CD8-positive, alpha-beta memory T cell (primary cell): ENCODE measurements around the gene CBR3. TPM values are rescaled to one million over a fixed set of nuclear protein-coding genes. Genes with fewer than 3 reads are reported as not detected.
A peak's percentile ranks its signal among the peaks of the same experiment; 100 is the strongest.

ENCODE experiments used
- CTCF ChIA-PET: fragments of 350-600 bp; sonication (Branson Sonifier 250); formaldehyde crosslinking; loops from one replicate; lab custom pipeline; 2021; ENCODE audit warnings: antibody characterized with exemption; lab: Charles Lee
- POLR2A ChIA-PET: fragments of 350-600 bp; sonication (Branson Sonifier 250); formaldehyde crosslinking; loops from one replicate; lab custom pipeline; 2021; ENCODE audit warnings: antibody characterized with exemption; lab: Charles Lee
- DNase-seq, 5 donors: peaks; one replicate each; pipeline versions ENCODE4 v3.0.0 to v3.0.0-alpha.2; 2020 to 2022; ENCODE audit warnings: mixed read lengths in 1 of 5
- H3K27ac ChIP-seq: one replicate; pipeline ENCODE4 v1.7.0; 2013; ENCODE audit warnings: low read depth, mild to moderate bottlenecking, low read length, moderate library complexity
- H3K27me3 ChIP-seq: 2 replicates; pipeline ENCODE4 v1.7.0; 2013; ENCODE audit warnings: low read length, mild to moderate bottlenecking; ENCODE audit not compliant: insufficient read depth, poor library complexity, severe bottlenecking
- H3K36me3 ChIP-seq: 2 replicates; pipeline ENCODE4 v1.7.0; 2013; ENCODE audit warnings: mild to moderate bottlenecking, low read length, moderate library complexity; ENCODE audit not compliant: insufficient read depth
- H3K4me1 ChIP-seq: 2 replicates; pipeline ENCODE4 v1.7.0; 2013; ENCODE audit warnings: mild to moderate bottlenecking, low read length, moderate library complexity; ENCODE audit not compliant: insufficient read depth
- H3K4me3 ChIP-seq: 2 replicates; pipeline ENCODE4 v1.7.0; 2013; ENCODE audit warnings: mild to moderate bottlenecking, low read length
- H3K9me3 ChIP-seq: 2 replicates; pipeline ENCODE4 v1.7.0; 2013; ENCODE audit warnings: mild to moderate bottlenecking, low read length
- H3K27ac Mint-ChIP-seq, 8 donors: one replicate each; pipeline ENCODE4 v1.8.0; 2020 to 2021; ENCODE audit warnings: mixed read lengths in 8 of 8, mild to moderate bottlenecking in 6 of 8, inconsistent platforms in 3 of 8, moderate library complexity in 3 of 8
- H3K27me3 Mint-ChIP-seq, 2 donors: one replicate each; pipeline ENCODE4 v1.8.0; 2020 to 2021; ENCODE audit warnings: mixed read lengths in 2 of 2, mild to moderate bottlenecking in 1 of 2, moderate library complexity in 1 of 2
- H3K36me3 Mint-ChIP-seq, 3 donors: one replicate each; pipeline ENCODE4 v1.8.0; 2020 to 2021; ENCODE audit warnings: mixed read lengths in 3 of 3, inconsistent platforms in 1 of 3, mild to moderate bottlenecking in 1 of 3
- H3K4me1 Mint-ChIP-seq, 3 donors: one replicate each; pipeline ENCODE4 v1.8.0; 2020 to 2021; ENCODE audit warnings: mixed read lengths in 3 of 3, inconsistent platforms in 1 of 3, mild to moderate bottlenecking in 1 of 3
- H3K4me3 Mint-ChIP-seq, 7 donors: one replicate each; pipeline ENCODE4 v1.8.0; 2020 to 2021; ENCODE audit warnings: mixed read lengths in 7 of 7, mild to moderate bottlenecking in 6 of 7, moderate library complexity in 4 of 7, inconsistent platforms in 2 of 7
- H3K9me3 Mint-ChIP-seq, 5 donors: one replicate each; pipeline ENCODE4 v1.8.0; 2020 to 2022; ENCODE audit warnings: mixed read lengths in 5 of 5, mild to moderate bottlenecking in 3 of 5, moderate library complexity in 2 of 5, inconsistent platforms in 1 of 5
- polyA plus RNA-seq: library from polyadenylated mRNA; unstranded; fragments of 300-500 nt; fragmentation: Illumina TruSeq; gene quantifications from one replicate; pipeline ENCODE4 v1.2.3, GENCODE V29; 2021
- total RNA-seq, 2 experiments: library from RNA; stranded (reverse); gene quantifications; one replicate each; pipeline ENCODE4 v1.2.3, GENCODE V29; 2021

The CBR3 gene
- total and polyA plus RNA-seq, 3 experiments from 2014 or later: 2.3 to 7.9 (median 7.6) TPM

GRCh38 chr21:36178349-36178748, 43.5 kb downstream of the CBR3 start:
- no peak for DNase-seq
- no peaks in the 10 kb centered on the region for H3K27me3 Mint-ChIP-seq
- no peak overlapping the region for H3K27ac Mint-ChIP-seq
- H3K4me1 ChIP-seq: peaks cover 15% of the 10 kb centered on the region
- no peaks in the 10 kb centered on the region for H3K9me3 Mint-ChIP-seq
- POLR2A ChIA-PET: no interaction called here
- CTCF ChIA-PET: interaction anchor here (1.2 kb wide), 1 partner anchor 31 kb away, joined by 3 read pairs; no protein-coding TSS in a partner anchor
- no peaks in the 10 kb centered on the region for H3K9me3 ChIP-seq
- H3K27ac ChIP-seq: no peak overlapping the region
- peaks cover 9 to 20% (median 11%) of the 10 kb centered on the region in 3 donors for H3K4me1 Mint-ChIP-seq
- peaks cover 4 to 9% (median 6%) of the 10 kb centered on the region in 3 donors for H3K36me3 Mint-ChIP-seq
- H3K27me3 ChIP-seq: no peaks in the 10 kb centered on the region
- H3K4me3 ChIP-seq: no peak overlapping the region
- H3K36me3 ChIP-seq: no peaks in the 10 kb centered on the region
- no peak overlapping the region for H3K4me3 Mint-ChIP-seq

DNA sequence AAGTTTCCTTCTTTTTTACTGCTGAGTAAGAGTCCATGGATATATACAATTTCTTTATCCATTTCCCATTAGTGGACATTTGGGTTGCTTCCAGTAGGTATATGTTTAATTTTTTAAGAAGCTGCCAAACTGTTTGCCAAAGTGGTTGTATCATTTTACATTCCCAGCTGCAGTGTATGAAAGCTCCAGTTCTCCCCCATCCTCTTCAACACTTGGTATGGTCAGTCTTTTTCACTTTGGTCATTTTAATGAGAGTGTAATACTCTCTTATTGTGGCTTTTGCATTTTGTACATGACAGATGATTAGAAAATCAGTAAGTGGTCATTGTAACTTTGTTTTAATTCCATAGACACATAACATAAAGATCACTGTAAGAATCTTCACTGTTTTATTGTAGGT, 44.3 kb downstream of the CBR3 start:
- H3K36me3 ChIP-seq: no peaks in the 10 kb centered on the region
- no peaks in the 10 kb centered on the region for H3K27me3 ChIP-seq
- peaks cover 4 to 15% (median 7%) of the 10 kb centered on the region in 3 donors for H3K4me1 Mint-ChIP-seq
- no peaks in the 10 kb centered on the region for H3K9me3 Mint-ChIP-seq
- no peak for DNase-seq
- H3K4me1 ChIP-seq: peaks cover 12% of the 10 kb centered on the region
- H3K36me3 Mint-ChIP-seq: peaks cover 4 to 11% (median 6%) of the 10 kb centered on the region in 3 donors
- H3K27me3 Mint-ChIP-seq: no peaks in the 10 kb centered on the region
- no peak overlapping the region for H3K4me3 ChIP-seq
- no peak overlapping the region for H3K4me3 Mint-ChIP-seq
- no peaks in the 10 kb centered on the region for H3K9me3 ChIP-seq
- CTCF ChIA-PET: no interaction called here
- H3K27ac Mint-ChIP-seq: no peak overlapping the region
- H3K27ac ChIP-seq: no peak overlapping the region
- POLR2A ChIA-PET: no interaction called here

- Histone ChIP-seq H3K27ac (no peak overlapping the region), H3K4me1 (peaks cover 6% of the 10 kb centered on the region), H3K9me3 (no peaks in the 10 kb centered on the region), H3K36me3 (no peaks in the 10 kb centered on the region), H3K27me3 (no peaks in the 10 kb centered on the region), H3K4me3 (no peak overlapping the region)
- Mint-ChIP-seq H3K27ac (no peak overlapping the region), H3K9me3 (no peaks in the 10 kb centered on the region), H3K4me3 (no peak overlapping the region), H3K36me3 (peaks cover 6 to 17% (median 8%) of the 10 kb centered on the region in 3 donors), H3K27me3 (no peaks in the 10 kb centered on the region), H3K4me1 (peaks cover 0 to 7% (median 3%) of the 10 kb centered on the region in 3 donors)
- ChIA-PET CTCF (no interaction called here), POLR2A (no interaction called here)
- DNase-seq: no peak
Measured at GRCh38 chr21:36180963-36181362, 46.1 kb downstream of the CBR3 start.

DNA sequence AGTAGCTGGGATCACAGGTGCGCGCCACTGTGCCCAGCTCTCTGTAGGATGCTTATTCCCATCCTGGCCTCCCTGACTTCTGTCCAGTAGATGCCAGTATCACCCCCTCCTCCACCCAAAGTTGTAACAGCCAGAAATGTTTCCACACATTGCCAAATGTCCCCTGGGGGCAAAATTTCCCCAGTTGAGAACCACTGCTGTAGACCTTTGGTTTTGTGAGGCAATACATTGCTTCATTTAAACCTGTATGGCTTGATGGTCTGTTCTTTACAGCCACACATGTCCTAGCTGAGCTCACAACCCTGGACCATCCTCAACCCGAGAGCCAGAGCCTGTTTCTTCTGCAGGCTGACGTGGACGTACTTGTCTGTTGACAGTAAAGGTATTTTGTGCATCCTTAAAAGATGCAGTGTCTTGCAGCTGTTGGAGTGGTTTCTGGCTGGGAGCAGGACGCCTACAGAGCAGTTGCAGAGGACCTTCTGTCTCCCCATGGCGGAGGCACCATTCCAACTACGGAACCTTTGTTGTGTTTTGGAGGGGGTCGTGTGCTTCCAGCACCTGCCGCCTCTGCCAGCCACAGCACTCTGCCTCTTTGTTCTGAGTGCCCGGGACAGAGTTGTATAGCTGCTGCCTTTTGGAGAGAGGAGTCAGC, 48.4 kb downstream of the CBR3 start:
- Mint-ChIP-seq H3K27me3 (no peaks in the 10 kb centered on the region), H3K27ac (no peak overlapping the region), H3K4me1 (peaks cover 0 to 7% (median 4%) of the 10 kb centered on the region in 3 donors), H3K4me3 (no peak overlapping the region), H3K9me3 (no peaks in the 10 kb centered on the region), H3K36me3 (peaks cover 7 to 26% (median 12%) of the 10 kb centered on the region in 3 donors)
- H3K27me3 ChIP-seq: no peaks in the 10 kb centered on the region
- POLR2A ChIA-PET: interaction anchor here (0.6 kb wide), 1 partner anchor 50 kb away, joined by 4 read pairs; no protein-coding TSS in a partner anchor
- H3K9me3 ChIP-seq: no peaks in the 10 kb centered on the region
- H3K4me3 ChIP-seq: no peak overlapping the region
- no peak overlapping the region for H3K27ac ChIP-seq
- no peaks in the 10 kb centered on the region for H3K36me3 ChIP-seq
- peaks cover under 1% of the 10 kb centered on the region for H3K4me1 ChIP-seq
- no peak for DNase-seq
- CTCF ChIA-PET: interaction anchor here (1.1 kb wide), 1 partner anchor 21 kb away, joined by 3 read pairs; no protein-coding TSS in a partner anchor

DNA sequence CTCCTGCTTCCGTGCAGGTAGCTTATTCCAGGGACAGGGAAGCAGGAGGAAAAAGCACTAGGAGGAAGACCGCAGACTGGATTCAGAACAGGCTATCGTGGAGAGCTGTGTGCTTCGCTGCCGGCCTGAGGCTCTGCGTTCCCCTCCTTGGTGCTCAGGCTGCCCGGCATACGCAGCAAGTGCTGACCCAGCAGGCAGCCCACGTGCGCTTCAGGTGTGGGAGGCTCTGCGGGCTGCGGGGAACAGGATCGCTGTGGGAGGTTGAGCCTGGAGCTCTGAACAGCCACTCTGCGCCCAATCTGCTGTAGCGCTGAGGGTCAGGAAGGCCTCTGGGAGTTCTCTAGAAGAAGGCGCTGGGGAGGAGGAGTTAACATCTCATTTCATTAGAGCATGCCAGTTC, 49.7 kb downstream of the CBR3 start:
- Mint-ChIP-seq H3K9me3 (no peaks in the 10 kb centered on the region), H3K27ac (peak overlapping the region in 1 of 8 donors; percentile 68), H3K36me3 (peaks cover 7 to 26% (median 8%) of the 10 kb centered on the region in 3 donors), H3K27me3 (no peaks in the 10 kb centered on the region), H3K4me1 (peaks cover 0 to 10% (median 8%) of the 10 kb centered on the region in 3 donors), H3K4me3 (no peak overlapping the region)
- ChIA-PET POLR2A (no interaction called here), CTCF (interaction anchor here (1.3 kb wide), 1 partner anchor 32 kb away, joined by 3 read pairs; no protein-coding TSS in a partner anchor)
- Histone ChIP-seq H3K4me3 (no peak overlapping the region), H3K4me1 (peaks cover 9% of the 10 kb centered on the region), H3K36me3 (no peaks in the 10 kb centered on the region), H3K27ac (no peak overlapping the region), H3K27me3 (no peaks in the 10 kb centered on the region), H3K9me3 (no peaks in the 10 kb centered on the region)
- DNase-seq: no peak

DNA sequence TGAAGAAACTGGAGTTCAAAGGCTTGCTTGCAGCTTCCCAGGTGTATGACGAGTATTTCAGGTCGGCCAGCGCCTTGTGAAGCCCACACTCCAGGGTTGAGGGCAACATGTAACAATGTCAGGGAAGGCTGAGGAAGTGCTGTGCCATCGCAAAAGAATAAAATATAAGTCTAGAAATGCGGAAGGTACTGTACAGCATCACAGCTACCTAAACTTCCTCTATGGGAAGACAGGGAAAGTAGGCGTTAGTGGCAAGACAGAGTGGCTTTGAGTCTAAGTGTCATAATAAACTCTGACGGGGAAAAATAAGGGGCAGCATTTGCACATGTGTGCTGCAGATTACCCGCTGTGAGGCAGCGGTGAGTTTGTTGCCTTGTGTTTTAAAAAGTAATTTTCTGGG, 50.6 kb downstream of the CBR3 start:
- H3K36me3 ChIP-seq: no peaks in the 10 kb centered on the region
- no peak overlapping the region for H3K27ac ChIP-seq
- DNase-seq: no peak
- ChIA-PET CTCF (interaction anchor here (1.3 kb wide), 1 partner anchor 33 kb away, joined by 3 read pairs; no protein-coding TSS in a partner anchor), POLR2A (no interaction called here)
- no peaks in the 10 kb centered on the region for H3K9me3 ChIP-seq
- Mint-ChIP-seq H3K36me3 (peaks cover 7 to 25% (median 7%) of the 10 kb centered on the region in 3 donors), H3K27ac (peak overlapping the region in 1 of 8 donors; percentile 11), H3K9me3 (no peaks in the 10 kb centered on the region), H3K4me1 (peaks cover 0 to 10% (median 8%) of the 10 kb centered on the region in 3 donors), H3K4me3 (no peak overlapping the region), H3K27me3 (no peaks in the 10 kb centered on the region)
- H3K4me1 ChIP-seq: peaks cover 9% of the 10 kb centered on the region
- no peak overlapping the region for H3K4me3 ChIP-seq
- H3K27me3 ChIP-seq: no peaks in the 10 kb centered on the region

- POLR2A ChIA-PET: interaction anchor here (0.6 kb wide), 1 partner anchor 167 kb away, joined by 7 read pairs; no protein-coding TSS in a partner anchor
- Mint-ChIP-seq H3K36me3 (peaks cover 11 to 25% (median 11%) of the 10 kb centered on the region in 3 donors), H3K27ac (peak overlapping the region in 1 of 8 donors; percentile 1)
Measured at GRCh38 chr21:36186081-36186480, 51.2 kb downstream of the CBR3 start.

More at GRCh38 chr21:36186081-36186480, 51.2 kb downstream of the CBR3 start:
- no peak overlapping the region for H3K4me3 Mint-ChIP-seq
- peaks cover 0 to 10% (median 10%) of the 10 kb centered on the region in 3 donors for H3K4me1 Mint-ChIP-seq
- no peaks in the 10 kb centered on the region for H3K27me3 ChIP-seq
- H3K36me3 ChIP-seq: no peaks in the 10 kb centered on the region
- DNase-seq: no peak
- H3K4me3 ChIP-seq: no peak overlapping the region
- no peak overlapping the region for H3K27ac ChIP-seq
- peaks cover 9% of the 10 kb centered on the region for H3K4me1 ChIP-seq
- no peaks in the 10 kb centered on the region for H3K9me3 ChIP-seq
- H3K27me3 Mint-ChIP-seq: no peaks in the 10 kb centered on the region
- H3K9me3 Mint-ChIP-seq: no peaks in the 10 kb centered on the region
- CTCF ChIA-PET: no interaction called here
